ENCODE data around the gene SLC13A3. TPM values are rescaled to one million over a fixed set of nuclear protein-coding genes. Genes with fewer than 3 reads are reported as not detected.

The SLC13A3 gene
- total and polyA plus RNA-seq, 4 donors, result 1.5 to 10.7 (median 8.3) TPM

- 94% methylated on average over 4 of the region's 4 CpGs for WGBS
- Histone ChIP-seq H3K9me3 (ENCODE audit: control insufficient read depth in 4 of 4, low read length in 3 of 4) (no peaks in the 10 kb centered on the region), H3K27ac (ENCODE audit: low read depth in 1 of 2, low read length in 2 of 2) (no peak overlapping the region), H3K27me3 (ENCODE audit: control insufficient read depth in 4 of 4, insufficient read depth in 4 of 4, low read length in 3 of 4) (no peaks in the 10 kb centered on the region), H3K4me1 (ENCODE audit: control insufficient read depth in 4 of 4, insufficient read depth in 4 of 4, low read length in 3 of 4) (peaks cover 7 to 20% (median 10%) of the 10 kb centered on the region in 4 donors), H3K4me3 (ENCODE audit: low read depth in 1 of 3, low read length in 3 of 3) (no peak overlapping the region), H3K9ac (ENCODE audit: low read depth in 1 of 2, low read length in 2 of 2) (no peak overlapping the region), H3K36me3 (ENCODE audit: control insufficient read depth in 4 of 4, insufficient read depth in 3 of 4, low read depth in 1 of 4, low read length in 3 of 4) (no peaks in the 10 kb centered on the region)
- DNase-seq (ENCODE audit: low spot score), result no peak
- TF ChIP-seq EGR1 (IDR thresholded peaks at IDR 0.05; ENCODE audit: low read depth in 2 of 2), result no peak
- TF ChIP-seq TAF1 (conservative IDR thresholded peaks at IDR 0.05), result no peak
- TF ChIP-seq YY1 (IDR thresholded peaks at IDR 0.05), result no peak
- TF ChIP-seq ZBTB33 (IDR thresholded peaks at IDR 0.05), result no peak
- no peak for TF ChIP-seq MAX (IDR thresholded peaks at IDR 0.05)
- no peak for TF ChIP-seq FOXA2 (IDR thresholded peaks at IDR 0.05)
- TF ChIP-seq ATF3 (IDR thresholded peaks at IDR 0.05), result no peak
- no peak for TF ChIP-seq REST (IDR thresholded peaks at IDR 0.05)
- TF ChIP-seq RAD21 (IDR thresholded peaks at IDR 0.05), result no peak
- no peak for TF ChIP-seq NR2F2 (IDR thresholded peaks at IDR 0.05)
- no peak for TF ChIP-seq HNF4G (IDR thresholded peaks at IDR 0.05)
- TF ChIP-seq JUND (IDR thresholded peaks at IDR 0.05), result no peak
- TF ChIP-seq FOXA1 (IDR thresholded peaks at IDR 0.05), result no peak
- TF ChIP-seq HNF4A (conservative IDR thresholded peaks at IDR 0.05), result no peak
- TF ChIP-seq GABPA (IDR thresholded peaks at IDR 0.05 in 1 of 2, conservative IDR thresholded peaks at IDR 0.05 in 1 of 2), result no peak
- no peak for TF ChIP-seq SP1 (IDR thresholded peaks at IDR 0.05)
- TF ChIP-seq CTCF (IDR thresholded peaks at IDR 0.05; ENCODE audit: low read depth, low read length, missing input control), result no peak
- no peak for TF ChIP-seq RXRA (IDR thresholded peaks at IDR 0.05)
These were observed 14.7 kb downstream of the SLC13A3 start for GRCh38 chr20:46636514-46636913.

Data from liver (tissue), 9 donors.